SK-N-SH (cell line): ENCODE measurements around the gene TLCD5. TPM values are rescaled to one million over a fixed set of nuclear protein-coding genes. Genes with fewer than 3 reads are reported as not detected.

Experiments used
- CTCF ChIA-PET: fragments of 300-600, 350-600 bp; formaldehyde crosslinking; extraction: SDS; loops from one replicate; lab custom pipeline; 2021; lab: Yijun Ruan, JAX
- POLR2A ChIA-PET: fragments of 350-600 bp; sonication (Branson Sonifier 250); formaldehyde crosslinking; extraction: SDS; loops from one replicate; lab custom pipeline; 2020; ENCODE audit warnings: antibody characterized with exemption, inconsistent platforms; lab: Yijun Ruan, JAX
- DNase-seq: peaks from one replicate; pipeline ENCODE4 v3.0.0; 2012
- H2AFZ ChIP-seq: fragments of 200-600 bp; sonication (generic); 2 replicates; pipeline ENCODE4 v1.8.1; 2016; ENCODE audit warnings: antibody characterized with exemption, mild to moderate bottlenecking, low read depth
- H3F3A ChIP-seq: fragments of 200-600 bp; sonication (generic); replicated peaks from 2 replicates; pipeline ENCODE3; 2016; ENCODE audit warnings: antibody characterized with exemption, mild to moderate bottlenecking; ENCODE audit not compliant: insufficient read depth
- H3K27ac ChIP-seq, 2 experiments: fragments of 200-500 bp in 1 of 2; fragments of 200-600 bp in 1 of 2; sonication (Bioruptor generic) in 1 of 2; sonication (generic), shearing (Covaris generic) in 1 of 2; 2 replicates each; pipeline versions ENCODE4 v1.5.1 to v1.6.1; 2014 to 2016; ENCODE audit warnings: low read depth in 2 of 2, inconsistent platforms in 1 of 2, low read length in 1 of 2, mild to moderate bottlenecking in 1 of 2, mixed read lengths in 1 of 2
- H3K27me3 ChIP-seq: fragments of 200-600 bp; sonication (generic), shearing (Covaris generic); 2 replicates; pipeline ENCODE4 v1.6.1; 2016; ENCODE audit warnings: mixed run types; ENCODE audit not compliant: insufficient read depth
- H3K36me3 ChIP-seq, 2 experiments: fragments of 200-500 bp in 1 of 2; fragments of 200-600 bp in 1 of 2; sonication (Bioruptor generic) in 1 of 2; sonication (generic) in 1 of 2; replicated peaks in 1 of 2; 2 replicates each; pipeline versions ENCODE3 to v1.5.1; 2014 to 2016; ENCODE audit warnings: low read length in 1 of 2, mild to moderate bottlenecking in 1 of 2; ENCODE audit not compliant: insufficient read depth in 2 of 2, control insufficient read depth in 1 of 2
- H3K4me1 ChIP-seq, 2 experiments: fragments of 200-500 bp in 1 of 2; fragments of 200-600 bp in 1 of 2; sonication (Bioruptor generic) in 1 of 2; sonication (generic), shearing (Covaris generic) in 1 of 2; 2 replicates each; pipeline versions ENCODE4 v1.5.1 to v1.6.1; 2014 to 2016; ENCODE audit warnings: low read depth in 1 of 2, low read length in 1 of 2, mixed run types in 1 of 2; ENCODE audit not compliant: insufficient read depth in 2 of 2, control insufficient read depth in 1 of 2
- H3K4me2 ChIP-seq: fragments of 200-600 bp; sonication (generic), shearing (Covaris generic); 2 replicates; pipeline ENCODE4 v1.6.1; 2017; ENCODE audit warnings: mixed run types
- H3K4me3 ChIP-seq, 2 experiments: fragments of 200-500 bp in 1 of 2; fragments of 200-600 bp in 1 of 2; sonication (Bioruptor generic) in 1 of 2; sonication (generic), shearing (Covaris generic) in 1 of 2; 2 replicates each; pipeline versions ENCODE4 v1.5.1 to v1.8.1; 2014 to 2016; ENCODE audit warnings: low read depth in 2 of 2, inconsistent platforms in 1 of 2, low read length in 1 of 2, mild to moderate bottlenecking in 1 of 2, mixed read lengths in 1 of 2, moderate library complexity in 1 of 2
- H3K79me2 ChIP-seq: fragments of 200-600 bp; sonication (generic); 2 replicates; pipeline ENCODE4 v1.8.1; 2017; ENCODE audit warnings: mild to moderate bottlenecking; ENCODE audit not compliant: insufficient read depth
- H3K9ac ChIP-seq: fragments of 200-600 bp; sonication (generic); 2 replicates; pipeline ENCODE4 v1.6.1; 2017; ENCODE audit warnings: mixed run types
- H3K9me2 ChIP-seq: fragments of 200-600 bp; sonication (generic); 2 replicates; pipeline ENCODE4 v1.6.1; 2017; ENCODE audit warnings: mixed run types
- H3K9me3 ChIP-seq: fragments of 200-600 bp; sonication (generic); 2 replicates; pipeline ENCODE4 v1.6.1; 2017; ENCODE audit warnings: mixed run types, mild to moderate bottlenecking, moderate library complexity
- H4K20me1 ChIP-seq: fragments of 200-600 bp; sonication (generic); 2 replicates; pipeline ENCODE4 v1.6.1; 2017; ENCODE audit warnings: mild to moderate bottlenecking, mixed run types; ENCODE audit not compliant: insufficient read depth
- CTCF ChIP-seq: fragments of 200-600 bp; sonication (generic); IDR thresholded peaks from 2 replicates; pipeline ENCODE4 v1.6.1; 2017; ENCODE audit warnings: antibody characterized with exemption, mild to moderate bottlenecking, moderate library complexity
- EP300 ChIP-seq, 2 experiments: IDR thresholded peaks; 2 replicates each; pipeline versions ENCODE4 v1.4.0 to v1.6.1; 2012; ENCODE audit warnings: borderline replicate concordance in 1 of 2, low read depth in 1 of 2, low read length in 1 of 2
- JUND ChIP-seq: IDR thresholded peaks from 2 replicates; pipeline ENCODE4 v1.4.0; 2012
- RXRA ChIP-seq: IDR thresholded peaks from 2 replicates; pipeline ENCODE4 v1.4.0; 2012; ENCODE audit warnings: low read depth, mild to moderate bottlenecking, borderline replicate concordance
- TEAD4 ChIP-seq: IDR thresholded peaks from 2 replicates; pipeline ENCODE4 v1.4.0; 2012; ENCODE audit warnings: mild to moderate bottlenecking, borderline replicate concordance; ENCODE audit not compliant: insufficient read depth
- USF1 ChIP-seq: IDR thresholded peaks from 2 replicates; pipeline ENCODE4 v1.4.0; 2012; ENCODE audit warnings: low read depth, borderline replicate concordance
- WGBS: methylation state at CpG from one replicate; pipeline ENCODE4 v1.1.6; 2017; ENCODE audit warnings: low lambda C conversion rate; 5-methylcytosine and 5-hydroxymethylcytosine counted together
- polyA plus RNA-seq, 3 experiments: library from polyadenylated mRNA; depleted of rRNA; stranded (reverse); fragments of >200 nt; gene quantifications; 2 replicates each; pipeline ENCODE4 v1.2.3, GENCODE V29; 2012
- TF ChIP-seq, protein P1 (sequence below): IDR thresholded peaks from 2 replicates; pipeline ENCODE4; 2012

TLCD5 gene
- polyA plus RNA-seq, 1 of the 3 experiments (the other 2 are of a cell fraction): 12.7 TPM

GRCh38 chr11:120326845-120327281 is 1.8 kb downstream of the TLCD5 start:
- POLR2A ChIA-PET: no interaction called here
- Histone ChIP-seq H3K4me2 (peak overlapping the region; percentile 84), H3K9me2 (no peaks in the 10 kb centered on the region), H3K4me3 (no peak overlapping the region), H3K27ac (peak overlapping the region in 1 of 2 experiments; percentile 85; a peak in 2 of 4 replicates), H2AFZ (no peak overlapping the region), H3F3A (peaks cover 25% of the 10 kb centered on the region), H3K9ac (0 out of 2 replicates have a peak overlapping the region, but pooled peaks have one; percentile 92), H3K4me1 (peaks cover 9 to 34% of the 10 kb centered on the region in 2 experiments), H4K20me1 (no peaks in the 10 kb centered on the region), H3K36me3 (peaks cover 10 to 15% of the 10 kb centered on the region in 2 experiments), H3K27me3 (no peaks in the 10 kb centered on the region), H3K79me2 (peaks cover 29% of the 10 kb centered on the region), H3K9me3 (no peaks in the 10 kb centered on the region)
- 73% methylated on average over 4 of the region's 4 CpGs for WGBS
- no peak for DNase-seq
- CTCF ChIA-PET: interaction anchor here (1.1 to 3.5 kb wide), 5 partner anchors 9 to 358 kb away, joined by 3 to 29 read pairs (median 6); partner anchors contain the start of gene ARHGEF12
- no peak for TF ChIP-seq JUND
- peak; percentile 60; the same call in 1 of the 2 replicates for TF ChIP-seq USF1

- Histone ChIP-seq H4K20me1 (no peaks in the 10 kb centered on the region), H2AFZ (no peak overlapping the region), H3K36me3 (peaks cover 10 to 15% of the 10 kb centered on the region in 2 experiments), H3K9me2 (no peaks in the 10 kb centered on the region), H3K9me3 (no peaks in the 10 kb centered on the region), H3K27me3 (no peaks in the 10 kb centered on the region), H3F3A (peaks cover 29% of the 10 kb centered on the region), H3K4me3 (no peak overlapping the region), H3K9ac (no peak overlapping the region), H3K4me1 (peaks cover 9 to 39% of the 10 kb centered on the region in 2 experiments), H3K27ac (no peak overlapping the region), H3K79me2 (peaks cover 34% of the 10 kb centered on the region), H3K4me2 (peak overlapping the region; percentile 23; the same call in 1 of the 2 replicates)
- POLR2A ChIA-PET: interaction anchor here (0.6 kb wide), 1 partner anchor 137 kb away, joined by 3 read pairs; no protein-coding TSS in a partner anchor
- CTCF ChIA-PET: interaction anchor here (1.6 to 3.5 kb wide), 3 partner anchors 9 to 27 kb away, joined by 6 to 29 read pairs (median 8); partner anchors contain the start of gene ARHGEF12
- WGBS: 97% methylated on average over 4 of the region's 4 CpGs
- TF ChIP-seq EP300 (IDR thresholded peaks at IDR 0.05; ENCODE audit: borderline replicate concordance in 1 of 2, low read depth in 1 of 2, low read length in 1 of 2) (no peak), TEAD4 (no peak)
- TF ChIP-seq, protein P1, sequence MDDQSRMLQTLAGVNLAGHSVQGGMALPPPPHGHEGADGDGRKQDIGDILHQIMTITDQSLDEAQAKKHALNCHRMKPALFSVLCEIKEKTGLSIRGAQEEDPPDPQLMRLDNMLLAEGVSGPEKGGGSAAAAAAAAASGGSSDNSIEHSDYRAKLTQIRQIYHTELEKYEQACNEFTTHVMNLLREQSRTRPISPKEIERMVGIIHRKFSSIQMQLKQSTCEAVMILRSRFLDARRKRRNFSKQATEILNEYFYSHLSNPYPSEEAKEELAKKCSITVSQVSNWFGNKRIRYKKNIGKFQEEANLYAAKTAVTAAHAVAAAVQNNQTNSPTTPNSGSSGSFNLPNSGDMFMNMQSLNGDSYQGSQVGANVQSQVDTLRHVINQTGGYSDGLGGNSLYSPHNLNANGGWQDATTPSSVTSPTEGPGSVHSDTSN: no peak
- no peak for DNase-seq
Measured at GRCh38 chr11:120327311-120327710, 2.2 kb downstream of the TLCD5 start.

DNA sequence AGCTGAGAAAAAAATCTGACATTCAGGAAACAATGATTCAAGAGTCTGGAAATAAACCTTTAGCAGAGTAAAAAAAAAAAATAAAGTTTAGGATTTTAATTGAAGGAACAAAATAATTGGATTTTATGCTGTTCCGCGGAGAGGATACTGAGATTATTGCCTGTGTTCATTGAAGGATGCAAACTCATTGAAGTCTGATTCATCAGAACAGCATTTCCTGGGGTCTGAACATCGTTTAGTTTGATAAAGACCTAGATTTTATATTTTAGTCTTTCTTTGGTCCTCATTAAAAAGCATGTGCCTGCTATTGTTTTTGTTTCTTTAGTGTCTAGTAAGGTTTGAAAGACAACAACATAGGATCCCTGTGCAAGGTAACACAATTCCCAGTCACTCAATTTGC is 4.5 kb downstream of the TLCD5 start:
- peak overlapping the region; percentile 14; the same call in 1 of the 2 replicates for H3K9ac ChIP-seq
- H3K27ac ChIP-seq: peak overlapping the region; percentile 20 to 95; a peak in 3 of 4 replicates
- no peaks in the 10 kb centered on the region for H4K20me1 ChIP-seq
- peaks cover 43% of the 10 kb centered on the region for H3F3A ChIP-seq
- H3K4me1 ChIP-seq: peaks cover 9 to 54% of the 10 kb centered on the region in 2 experiments
- TF ChIP-seq RXRA (no peak), JUND (no peak), CTCF (no peak), USF1 (no peak)
- ChIA-PET CTCF (no interaction called here), POLR2A (no interaction called here)
- no peaks in the 10 kb centered on the region for H3K9me2 ChIP-seq
- H3K79me2 ChIP-seq: peaks cover 45% of the 10 kb centered on the region
- H2AFZ ChIP-seq: no peak overlapping the region
- WGBS: 49% methylated on average over 3 of the region's 3 CpGs
- peak overlapping the region; percentile 34; the same call in 1 of the 2 replicates for H3K4me2 ChIP-seq
- H3K36me3 ChIP-seq: peaks cover 10 to 15% of the 10 kb centered on the region in 2 experiments
- no peaks in the 10 kb centered on the region for H3K9me3 ChIP-seq
- DNase-seq: no peak
- no peaks in the 10 kb centered on the region for H3K27me3 ChIP-seq
- H3K4me3 ChIP-seq: no peak overlapping the region
